CD4-positive, CD25-positive, alpha-beta regulatory T cell (primary cell): ENCODE data around the gene SLC50A1. TPM values are rescaled to one million over a fixed set of nuclear protein-coding genes. Genes with fewer than 3 reads are reported as not detected.
A peak's percentile ranks its signal among the peaks of the same experiment; 100 is the strongest.

ENCODE experiments used
- ATAC-seq, 2 donors: fragments of 150-1000 bp; cut with Tn5 transposase; one replicate each; pipeline ENCODE4 v1.10.0; 2021; ENCODE audit warnings: low read depth in 2 of 2, moderate number of reproducible peaks in 2 of 2, moderate library complexity in 1 of 2
- DNase-seq, 3 donors: peaks; one replicate each; pipeline versions ENCODE4 v3.0.0 to v3.0.0-alpha.2; 2012 to 2022; ENCODE audit warnings: mixed read lengths in 1 of 3
- H3K27ac ChIP-seq: one replicate; pipeline ENCODE4 v1.7.0; 2013; ENCODE audit warnings: mild to moderate bottlenecking, low read length; ENCODE audit not compliant: insufficient read depth, poor library complexity, severe bottlenecking
- H3K27me3 ChIP-seq: one replicate; pipeline ENCODE4 v1.7.0; 2013; ENCODE audit warnings: low read length; ENCODE audit not compliant: control insufficient read depth, insufficient read depth
- H3K36me3 ChIP-seq: one replicate; pipeline ENCODE4 v1.7.0; 2013; ENCODE audit warnings: mild to moderate bottlenecking, low read length, moderate library complexity; ENCODE audit not compliant: control insufficient read depth, insufficient read depth
- H3K4me1 ChIP-seq: 2 replicates; pipeline ENCODE4 v1.7.0; 2013; ENCODE audit warnings: mild to moderate bottlenecking, low read length; ENCODE audit not compliant: insufficient read depth, control insufficient read depth, poor library complexity, severe bottlenecking
- H3K4me3 ChIP-seq: one replicate; pipeline ENCODE4 v1.7.0; 2013; ENCODE audit warnings: low read depth, mild to moderate bottlenecking, low read length, moderate library complexity
- H3K9me3 ChIP-seq, 2 experiments: 1 replicate in 1 of 2; 2 replicates in 1 of 2; pipeline ENCODE4 v1.7.0; 2013; ENCODE audit warnings: low read length in 2 of 2, mild to moderate bottlenecking in 1 of 2, moderate library complexity in 1 of 2; ENCODE audit not compliant: control insufficient read depth in 2 of 2
- H3K27ac Mint-ChIP-seq, 3 donors: one replicate each; pipeline ENCODE4 v1.8.0; 2020 to 2022; ENCODE audit warnings: mild to moderate bottlenecking in 3 of 3, mixed read lengths in 3 of 3, moderate library complexity in 2 of 3
- H3K27me3 Mint-ChIP-seq: one replicate; pipeline ENCODE4 v1.8.0; 2022; ENCODE audit warnings: mild to moderate bottlenecking, mixed read lengths
- H3K36me3 Mint-ChIP-seq: one replicate; pipeline ENCODE4 v1.8.0; 2020; ENCODE audit warnings: mixed read lengths
- H3K4me1 Mint-ChIP-seq, 4 donors: one replicate each; pipeline ENCODE4 v1.8.0; 2020 to 2022; ENCODE audit warnings: mixed read lengths in 4 of 4, mild to moderate bottlenecking in 1 of 4
- H3K4me3 Mint-ChIP-seq, 4 donors: one replicate each; pipeline ENCODE4 v1.8.0; 2020 to 2022; ENCODE audit warnings: mild to moderate bottlenecking in 4 of 4, mixed read lengths in 4 of 4, moderate library complexity in 3 of 4
- H3K9me3 Mint-ChIP-seq, 7 donors: one replicate each; pipeline ENCODE4 v1.8.0; 2020 to 2022; ENCODE audit warnings: mixed read lengths in 7 of 7, mild to moderate bottlenecking in 3 of 7, moderate library complexity in 2 of 7
- polyA plus RNA-seq, 4 donors: library from polyadenylated mRNA; unstranded; fragments of 300-500 nt; fragmentation: Illumina TruSeq; gene quantifications; one replicate each; pipeline ENCODE4 v1.2.3, GENCODE V29; 2021
- total RNA-seq: library from RNA; stranded (reverse); gene quantifications from one replicate; pipeline ENCODE4 v1.2.3, GENCODE V29; 2022

SLC50A1 gene
- total RNA-seq, result 24.1 TPM
- 10 to 100 TPM; 45.1 to 59.3 (median 46.0) TPM for polyA plus RNA-seq

GRCh38 chr1:155135415-155136028 is at the start of gene SLC50A1:
TSS of gene SLC50A1 (plus strand) at chr1:155135852. CDS start at chr1:155135912, 60 bp downstream.
- Mint-ChIP-seq H3K4me1 (peaks cover 13 to 61% (median 40%) of the 10 kb centered on the region in 4 donors), H3K36me3 (peaks cover 6% of the 10 kb centered on the region), H3K27ac (peak within 1 kb of the TSS; percentile 98 to 99 (median 98)), H3K27me3 (peaks cover 14% of the 10 kb centered on the region), H3K4me3 (peak within 1 kb of the TSS; percentile 95 to 100 (median 97)), H3K9me3 (no peaks in the 10 kb centered on the region)
- peak; percentile 84 to 87 for ATAC-seq
- peak; percentile 90 to 95 (median 91) for DNase-seq
- peak within 1 kb of the TSS; percentile 98 for H3K27ac ChIP-seq
- peak within 1 kb of the TSS; percentile 90 for H3K4me3 ChIP-seq
- H3K36me3 ChIP-seq, result no peaks in the 10 kb centered on the region
- no peaks in the 10 kb centered on the region for H3K9me3 ChIP-seq
- no peaks in the 10 kb centered on the region for H3K27me3 ChIP-seq
- H3K4me1 ChIP-seq, result peaks cover 29% of the 10 kb centered on the region

- Mint-ChIP-seq H3K36me3 (no peaks in the 10 kb centered on the region), H3K4me3 (peak overlapping the region; percentile 27 to 98 (median 78)), H3K9me3 (peaks cover 0 to 4% (median 0%) of the 10 kb centered on the region in 7 donors), H3K4me1 (peaks cover 0 to 42% (median 27%) of the 10 kb centered on the region in 4 donors), H3K27me3 (peaks cover 44% of the 10 kb centered on the region), H3K27ac (peak overlapping the region in 1 of 3 donors; percentile 48)
- ATAC-seq (peak; percentile 8 to 10), DNase-seq (peak; percentile 73 to 82 (median 78))
- Histone ChIP-seq H3K27me3 (peaks cover 18% of the 10 kb centered on the region), H3K4me1 (peaks cover 40% of the 10 kb centered on the region), H3K36me3 (no peaks in the 10 kb centered on the region), H3K9me3 (no peaks in the 10 kb centered on the region), H3K4me3 (no peak overlapping the region), H3K27ac (peak overlapping the region; percentile 76)
These were observed 49.4 kb upstream of the SLC50A1 start for GRCh38 chr1:155086128-155086741.

DNA sequence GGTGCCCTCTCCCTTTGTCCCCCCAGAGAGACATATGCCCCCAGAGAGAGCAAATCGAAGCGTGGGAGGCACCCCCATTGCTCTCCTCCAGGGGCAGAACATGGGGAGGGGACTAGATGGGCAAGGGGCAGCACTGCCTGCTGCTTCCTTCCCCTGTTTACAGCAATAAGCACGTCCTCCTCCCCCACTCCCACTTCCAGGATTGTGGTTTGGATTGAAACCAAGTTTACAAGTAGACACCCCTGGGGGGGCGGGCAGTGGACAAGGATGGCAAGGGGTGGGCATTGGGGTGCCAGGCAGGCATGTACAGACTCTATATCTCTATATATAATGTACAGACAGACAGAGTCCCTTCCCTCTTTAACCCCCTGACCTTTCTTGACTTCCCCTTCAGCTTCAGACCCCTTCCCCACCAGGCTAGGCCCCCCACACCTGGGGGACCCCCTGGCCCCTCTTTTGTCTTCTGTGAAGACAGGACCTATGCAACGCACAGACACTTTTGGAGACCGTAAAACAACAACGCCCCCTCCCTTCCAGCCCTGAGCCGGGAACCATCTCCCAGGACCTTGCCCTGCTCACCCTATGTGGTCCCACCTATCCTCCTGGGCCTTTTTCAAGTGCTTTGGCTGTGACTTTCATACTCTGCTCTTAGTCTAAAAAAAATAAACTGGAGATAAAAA is 48.7 kb upstream of the SLC50A1 start:
- no peak for ATAC-seq
- H3K36me3 ChIP-seq, result no peaks in the 10 kb centered on the region
- Mint-ChIP-seq H3K36me3 (no peaks in the 10 kb centered on the region), H3K27me3 (peaks cover 44% of the 10 kb centered on the region), H3K27ac (peak overlapping the region in 2 of 3 donors; percentile 67 to 76), H3K4me3 (peak overlapping the region in 3 of 4 donors; percentile 13 to 59 (median 53)), H3K4me1 (peaks cover 0 to 39% (median 23%) of the 10 kb centered on the region in 4 donors), H3K9me3 (peaks cover 0 to 1% (median 0%) of the 10 kb centered on the region in 7 donors)
- H3K27ac ChIP-seq, result no peak overlapping the region
- H3K4me1 ChIP-seq, result peaks cover 32% of the 10 kb centered on the region
- no peak for DNase-seq
- no peak overlapping the region for H3K4me3 ChIP-seq
- no peaks in the 10 kb centered on the region for H3K9me3 ChIP-seq
- H3K27me3 ChIP-seq, result peaks cover 14% of the 10 kb centered on the region

DNA sequence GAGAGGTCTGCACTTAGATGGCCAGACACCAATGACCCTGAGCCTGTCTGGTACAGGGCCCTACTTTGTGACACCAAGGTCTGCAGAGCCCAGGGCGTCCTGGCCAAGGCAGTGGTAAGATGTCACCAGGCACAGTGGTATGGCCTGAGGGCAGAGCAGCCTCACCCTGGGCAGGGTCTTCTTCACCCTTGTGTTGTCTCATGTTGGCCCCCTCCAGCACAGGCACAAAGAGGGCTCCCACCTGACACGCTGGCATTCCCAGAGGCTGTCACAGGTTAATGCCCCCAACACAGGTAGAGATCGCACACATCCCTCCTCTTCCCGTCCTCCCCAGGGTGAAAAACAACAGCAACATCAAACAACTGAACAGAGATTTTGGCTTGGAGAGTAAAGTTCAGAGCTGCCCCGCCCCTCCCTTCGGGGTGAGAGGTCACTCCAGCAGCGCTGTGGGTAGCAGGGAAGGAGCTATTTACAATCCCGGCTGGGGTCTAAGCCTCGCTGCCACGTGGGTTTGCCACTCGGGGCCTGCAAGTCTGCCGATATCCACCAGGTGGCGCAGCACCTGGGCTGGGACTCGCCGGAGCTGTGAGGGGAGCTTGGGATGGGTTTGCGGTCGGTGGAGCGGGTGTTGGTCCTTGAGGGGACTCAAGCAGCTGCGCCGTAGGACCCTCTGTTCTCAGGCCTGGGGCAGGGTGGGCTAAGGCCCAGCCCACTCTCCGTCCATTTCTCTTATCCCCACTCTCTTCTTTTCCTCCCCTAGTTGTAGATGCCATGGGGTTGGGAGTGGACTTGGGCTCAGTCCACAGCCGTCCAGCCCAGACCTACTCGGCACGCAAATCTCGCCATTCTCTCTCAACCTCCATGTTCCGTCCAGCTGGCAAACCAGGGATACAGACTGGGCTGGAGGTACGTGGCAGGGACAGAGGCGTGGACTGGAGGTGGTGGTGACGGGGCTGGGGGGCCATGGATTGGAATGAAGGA is 44.3 kb upstream of the SLC50A1 start:
- Histone ChIP-seq H3K27me3 (peaks cover 4% of the 10 kb centered on the region), H3K27ac (no peak overlapping the region), H3K9me3 (no peaks in the 10 kb centered on the region), H3K4me1 (peaks cover 2% of the 10 kb centered on the region), H3K36me3 (no peaks in the 10 kb centered on the region), H3K4me3 (no peak overlapping the region)
- H3K4me3 Mint-ChIP-seq, result peak overlapping the region in 1 of 4 donors; percentile 50
- H3K36me3 Mint-ChIP-seq, result no peaks in the 10 kb centered on the region
- peak overlapping the region in 2 of 3 donors; percentile 61 to 75 for H3K27ac Mint-ChIP-seq
- H3K4me1 Mint-ChIP-seq, result peaks cover 0 to 6% (median 3%) of the 10 kb centered on the region in 4 donors
- no peaks in the 10 kb centered on the region for H3K9me3 Mint-ChIP-seq
- ATAC-seq (peak; percentile 62 to 75), DNase-seq (peak; percentile 73 to 75 (median 74))
- peaks cover 28% of the 10 kb centered on the region for H3K27me3 Mint-ChIP-seq

GRCh38 chr1:155092131-155092530 is 43.5 kb upstream of the SLC50A1 start:
- DNase-seq (no peak), ATAC-seq (no peak)
- Mint-ChIP-seq H3K9me3 (no peaks in the 10 kb centered on the region), H3K4me3 (no peak overlapping the region), H3K27me3 (peaks cover 32% of the 10 kb centered on the region), H3K36me3 (no peaks in the 10 kb centered on the region), H3K27ac (no peak overlapping the region), H3K4me1 (peaks cover 0 to 6% (median 3%) of the 10 kb centered on the region in 4 donors)
- H3K4me3 ChIP-seq, result no peak overlapping the region
- no peak overlapping the region for H3K27ac ChIP-seq
- H3K4me1 ChIP-seq, result no peaks in the 10 kb centered on the region
- no peaks in the 10 kb centered on the region for H3K36me3 ChIP-seq
- H3K9me3 ChIP-seq, result no peaks in the 10 kb centered on the region
- H3K27me3 ChIP-seq, result peaks cover 4% of the 10 kb centered on the region

DNA sequence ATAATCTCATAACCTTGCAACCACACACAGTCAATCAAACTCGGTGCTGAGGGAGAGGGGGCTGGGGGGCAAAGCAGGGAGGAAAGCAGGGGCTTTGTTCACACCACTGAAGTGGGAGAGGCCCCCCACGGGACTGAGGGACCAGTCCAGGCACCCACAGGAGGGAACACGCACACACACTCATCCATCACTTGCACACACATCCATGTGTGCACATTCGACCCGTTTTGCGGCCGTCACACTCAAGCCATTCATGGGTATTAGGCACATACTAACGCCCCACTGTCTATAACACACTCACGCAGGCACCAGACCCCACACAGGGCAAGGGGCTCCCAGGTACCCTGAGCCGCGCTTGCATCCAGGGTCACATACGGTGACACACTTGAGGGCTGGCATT is 43.0 kb upstream of the SLC50A1 start:
- Mint-ChIP-seq H3K9me3 (no peaks in the 10 kb centered on the region), H3K27ac (no peak overlapping the region), H3K36me3 (no peaks in the 10 kb centered on the region), H3K27me3 (peaks cover 29% of the 10 kb centered on the region), H3K4me3 (no peak overlapping the region), H3K4me1 (peaks cover 0 to 6% (median 2%) of the 10 kb centered on the region in 4 donors)
- H3K27ac ChIP-seq, result no peak overlapping the region
- H3K27me3 ChIP-seq, result peaks cover 4% of the 10 kb centered on the region
- no peak for ATAC-seq
- H3K4me1 ChIP-seq, result no peaks in the 10 kb centered on the region
- H3K9me3 ChIP-seq, result no peaks in the 10 kb centered on the region
- DNase-seq, result no peak
- no peaks in the 10 kb centered on the region for H3K36me3 ChIP-seq
- H3K4me3 ChIP-seq, result no peak overlapping the region
